IPS DF 6.9 (cell line): ENCODE measurements around the gene TMEM263.

ENCODE experiments used
- DNase-seq: peaks from one replicate; pipeline ENCODE4 v3.0.0-alpha.2; 2013; ENCODE audit warnings: low read depth, low spot score
- H3K27ac ChIP-seq: one replicate; pipeline ENCODE4 v1.5.1; 2013; ENCODE audit warnings: low read length, control low read depth
- H3K27me3 ChIP-seq: 2 replicates; pipeline ENCODE4 v1.6.1; 2013; ENCODE audit warnings: mild to moderate bottlenecking, low read length; ENCODE audit not compliant: control insufficient read depth, insufficient read depth
- H3K36me3 ChIP-seq: 2 replicates; pipeline ENCODE4 v1.6.1; 2013; ENCODE audit warnings: low read length; ENCODE audit not compliant: control insufficient read depth, insufficient read depth
- H3K4me1 ChIP-seq: 2 replicates; pipeline ENCODE4 v1.6.1; 2013; ENCODE audit warnings: low read length; ENCODE audit not compliant: control insufficient read depth, insufficient read depth
- H3K4me3 ChIP-seq: 2 replicates; pipeline ENCODE4 v1.5.1; 2013; ENCODE audit warnings: mild to moderate bottlenecking, low read length
- H3K9me3 ChIP-seq: 2 replicates; pipeline ENCODE4 v1.6.1; 2013; ENCODE audit warnings: low read length, inconsistent platforms; ENCODE audit not compliant: control insufficient read depth, insufficient read depth
- WGBS: extraction: QIAGEN DNeasy Blood & Tissue Kit; methylation state at CpG from one replicate; pipeline ENCODE4 v1.1.7; 2013; ENCODE audit warnings: mixed read lengths, missing lambda C conversion rate; ENCODE audit not compliant: insufficient read length, insufficient coverage; 5-methylcytosine and 5-hydroxymethylcytosine counted together

TMEM263 gene

DNA sequence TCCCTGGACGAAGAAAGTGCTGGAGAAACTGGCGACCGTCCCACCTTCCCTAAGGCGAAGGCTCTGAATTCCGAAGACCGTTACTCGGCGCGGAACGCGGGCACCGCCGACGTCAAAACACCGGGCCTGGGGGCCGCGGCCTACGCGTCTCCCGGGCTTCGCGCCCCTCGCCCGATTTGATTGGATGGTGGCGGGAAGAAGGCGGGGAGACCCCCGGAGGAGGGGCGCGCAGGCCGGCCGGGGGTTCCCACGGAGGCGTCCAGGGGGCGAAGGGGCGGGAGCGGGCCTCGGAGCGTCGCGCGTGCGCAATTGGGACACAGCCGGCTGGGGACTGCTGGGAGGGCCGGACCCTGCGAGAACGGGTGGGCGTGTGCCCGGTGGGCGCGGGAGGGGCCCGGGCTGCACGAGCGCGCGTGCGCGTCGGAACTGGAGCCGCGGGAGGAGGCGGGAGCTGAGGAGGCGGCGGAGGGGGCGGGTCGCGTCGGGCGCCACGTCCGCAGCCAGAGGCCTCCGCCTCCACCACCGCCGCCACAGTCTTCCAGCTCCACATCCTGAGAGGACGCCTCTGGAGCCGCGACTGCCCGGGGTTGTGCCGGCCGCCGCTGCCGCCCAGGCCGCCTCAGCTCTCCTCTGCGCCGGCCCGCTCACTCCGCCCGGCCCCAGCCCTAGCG, at the start of gene TMEM263:
TSS of gene TMEM263 (plus strand) at position 531 of the 671 bp plus-strand sequence. CDS start 11,210 bp downstream, outside the sequence.
- Histone ChIP-seq H3K4me1 (peaks cover 3% of the 10 kb centered on the region; the same call in 1 of the 2 replicates), H3K4me3 (peak within 1 kb of the TSS; percentile 90), H3K9me3 (no peaks in the 10 kb centered on the region), H3K36me3 (no peaks in the 10 kb centered on the region), H3K27me3 (no peaks in the 10 kb centered on the region), H3K27ac (no peak within 1 kb of the TSS)
- peak; percentile 76 for DNase-seq
- no CpG with 5 or more reads among the region's 88 CpGs for WGBS

DNA sequence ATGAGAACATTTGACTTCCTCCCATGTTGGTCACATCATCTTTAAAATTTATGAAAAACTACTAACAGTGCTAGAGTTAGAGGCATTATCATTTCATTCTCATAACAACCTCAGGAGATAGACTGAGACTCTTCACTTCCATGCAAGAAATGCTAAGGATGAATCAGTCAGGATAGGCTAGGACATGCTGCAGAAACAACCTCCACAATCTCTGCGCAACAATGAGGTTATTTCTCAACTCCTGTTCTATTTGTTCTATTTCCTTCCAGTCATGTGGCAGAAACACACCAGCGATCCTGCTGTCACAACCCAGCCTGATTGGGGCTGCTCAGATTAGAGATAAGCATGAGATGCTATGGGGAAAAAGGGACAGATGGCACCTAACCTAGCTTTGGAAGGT, 49.0 kb upstream of the TMEM263 start:
- Histone ChIP-seq H3K27ac (no peak overlapping the region), H3K9me3 (no peaks in the 10 kb centered on the region), H3K36me3 (no peaks in the 10 kb centered on the region), H3K4me3 (no peak overlapping the region), H3K4me1 (no peaks in the 10 kb centered on the region), H3K27me3 (peaks cover 2% of the 10 kb centered on the region; the same call in 1 of the 2 replicates)
- no CpG with 5 or more reads among the region's 2 CpGs for WGBS
- DNase-seq, result no peak

DNA sequence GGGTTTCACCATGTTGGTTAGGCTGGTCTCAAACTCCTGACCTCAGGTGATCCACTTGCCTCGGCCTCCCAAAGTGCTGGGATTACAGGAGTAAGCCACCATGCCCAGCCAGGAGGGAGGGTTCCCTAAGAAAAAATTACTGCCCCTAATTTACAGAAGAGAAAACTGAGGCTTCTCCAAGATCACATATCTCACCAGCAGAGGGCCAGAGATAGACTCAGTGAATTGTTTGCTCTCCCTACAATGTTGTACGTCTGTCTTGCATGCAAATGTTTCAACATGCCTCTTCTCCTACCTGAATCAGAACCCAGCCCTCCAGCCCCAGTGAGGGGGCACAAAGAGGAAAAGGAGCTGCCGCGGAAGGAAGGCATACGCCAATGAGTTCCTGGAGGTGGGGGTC, 48.3 kb upstream of the TMEM263 start:
- H3K4me1 ChIP-seq, result no peaks in the 10 kb centered on the region
- no peaks in the 10 kb centered on the region for H3K9me3 ChIP-seq
- H3K4me3 ChIP-seq, result no peak overlapping the region
- no CpG with 5 or more reads among the region's 5 CpGs for WGBS
- no peaks in the 10 kb centered on the region for H3K36me3 ChIP-seq
- peaks cover 2% of the 10 kb centered on the region; the same call in 1 of the 2 replicates for H3K27me3 ChIP-seq
- no peak for DNase-seq
- H3K27ac ChIP-seq, result no peak overlapping the region

DNA sequence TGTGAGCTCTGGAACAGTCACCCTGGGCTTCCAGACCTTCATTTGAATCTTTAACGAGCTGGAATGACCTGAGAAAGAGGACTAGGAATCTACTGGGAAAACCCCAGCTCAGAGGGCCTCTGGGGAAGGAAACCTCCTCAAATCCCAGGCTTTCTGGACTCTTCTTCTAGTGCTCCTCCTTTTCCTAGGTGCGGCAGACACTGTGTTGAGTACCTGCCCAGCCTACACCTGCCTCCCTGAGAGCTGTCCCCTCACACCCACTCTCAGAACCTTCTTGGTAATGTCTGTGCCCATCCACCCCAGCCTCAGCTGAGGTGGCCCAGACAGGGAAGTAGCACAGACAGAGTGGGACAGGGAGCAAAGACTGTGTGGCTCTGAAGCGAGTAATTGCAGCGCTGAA, 47.9 kb upstream of the TMEM263 start:
- no peaks in the 10 kb centered on the region for H3K36me3 ChIP-seq
- DNase-seq, result no peak
- no peak overlapping the region for H3K27ac ChIP-seq
- WGBS, result no CpG with 5 or more reads among the region's 4 CpGs
- H3K4me1 ChIP-seq, result no peaks in the 10 kb centered on the region
- no peaks in the 10 kb centered on the region for H3K9me3 ChIP-seq
- no peak overlapping the region for H3K4me3 ChIP-seq
- peaks cover 2% of the 10 kb centered on the region; the same call in 1 of the 2 replicates for H3K27me3 ChIP-seq

DNA sequence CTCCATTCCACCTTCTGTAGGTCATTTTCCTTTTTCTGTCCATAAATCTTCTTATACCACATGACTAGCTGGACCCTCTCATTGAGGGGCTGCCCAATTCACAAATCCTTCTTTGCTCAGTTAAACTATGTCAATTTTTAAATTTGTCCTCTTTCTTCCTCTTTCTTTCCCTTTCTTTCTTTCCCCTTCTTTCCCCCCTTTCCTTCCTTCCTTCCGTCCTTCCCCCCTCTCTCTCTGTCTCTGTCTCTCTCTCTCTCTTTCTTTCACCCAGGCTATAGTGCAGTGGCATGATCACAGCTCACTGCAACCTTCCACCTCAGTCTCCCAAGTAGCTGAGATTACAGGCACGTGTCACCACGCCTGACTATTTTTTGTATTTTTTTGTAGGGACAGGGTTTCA, 47.1 kb upstream of the TMEM263 start:
- H3K27me3 ChIP-seq, result no peaks in the 10 kb centered on the region
- H3K4me3 ChIP-seq, result no peak overlapping the region
- H3K36me3 ChIP-seq, result no peaks in the 10 kb centered on the region
- no CpG with 5 or more reads among the region's 3 CpGs for WGBS
- H3K27ac ChIP-seq, result no peak overlapping the region
- no peaks in the 10 kb centered on the region for H3K4me1 ChIP-seq
- no peak for DNase-seq
- no peaks in the 10 kb centered on the region for H3K9me3 ChIP-seq

DNA sequence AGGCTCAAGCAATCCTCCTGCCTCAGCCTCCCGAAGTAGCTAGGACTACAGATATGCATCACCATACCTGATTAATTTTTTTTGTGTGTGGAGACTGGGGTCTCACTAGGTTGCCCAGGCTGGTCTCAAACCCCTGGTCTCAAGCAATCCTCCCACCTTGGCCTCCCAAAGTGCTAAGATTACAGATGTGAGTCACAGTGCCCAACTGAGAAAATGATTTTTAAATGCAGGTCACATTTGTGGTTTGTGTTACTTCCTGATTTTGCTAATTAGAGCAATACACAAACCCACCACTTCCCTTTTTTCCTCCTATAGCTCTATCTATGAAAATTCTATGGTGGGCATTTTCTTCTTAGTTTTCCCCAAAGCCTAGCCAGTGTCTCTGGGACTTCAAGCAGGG, 45.5 kb upstream of the TMEM263 start:
- WGBS, result no CpG with 5 or more reads among the region's 1 CpG
- Histone ChIP-seq H3K27me3 (no peaks in the 10 kb centered on the region), H3K27ac (no peak overlapping the region), H3K4me1 (no peaks in the 10 kb centered on the region), H3K36me3 (no peaks in the 10 kb centered on the region), H3K4me3 (no peak overlapping the region), H3K9me3 (no peaks in the 10 kb centered on the region)
- DNase-seq, result no peak

DNA sequence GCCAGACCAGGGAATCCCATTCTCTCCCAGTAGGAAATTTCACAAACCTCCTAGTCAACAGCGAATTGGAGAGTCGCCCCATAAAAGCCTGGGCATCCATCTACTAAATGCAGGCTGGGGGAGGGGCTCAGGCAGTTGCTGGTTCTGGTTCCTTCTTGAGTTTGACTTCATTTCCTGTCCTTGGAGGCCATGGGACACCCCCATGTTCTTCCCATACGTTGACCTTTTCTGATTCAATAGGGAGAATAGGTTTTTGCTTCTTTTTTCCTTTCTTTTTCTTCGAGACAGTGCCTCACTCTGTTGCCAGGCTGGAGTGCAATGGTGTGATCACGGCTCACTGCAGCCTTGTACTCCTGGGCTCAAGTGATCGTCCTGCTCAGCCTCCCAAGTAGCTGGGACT, 44.1 kb upstream of the TMEM263 start:
- Histone ChIP-seq H3K27ac (no peak overlapping the region), H3K4me3 (no peak overlapping the region), H3K9me3 (no peaks in the 10 kb centered on the region), H3K4me1 (no peaks in the 10 kb centered on the region), H3K36me3 (no peaks in the 10 kb centered on the region), H3K27me3 (no peaks in the 10 kb centered on the region)
- no peak for DNase-seq
- no CpG with 5 or more reads among the region's 6 CpGs for WGBS

DNA sequence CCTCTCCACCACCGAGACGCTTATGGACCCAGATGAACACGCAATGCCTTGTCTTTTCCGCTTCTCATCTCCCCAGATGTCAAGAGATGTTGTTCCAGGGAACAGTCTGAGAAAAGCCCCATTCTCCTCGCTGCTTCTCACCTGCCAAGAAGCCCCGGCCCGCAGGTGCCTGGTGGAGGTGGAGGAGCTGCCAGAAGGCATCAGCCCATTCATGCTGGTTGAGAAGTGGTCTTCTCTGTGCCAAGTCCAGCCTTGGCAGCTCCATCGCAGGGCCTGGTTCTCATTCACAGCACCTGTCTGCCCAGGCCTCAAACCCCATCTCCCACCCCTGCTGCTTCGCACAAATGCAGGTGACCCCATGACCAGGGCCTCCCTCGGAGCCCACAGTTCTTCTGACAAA, 42.3 kb upstream of the TMEM263 start:
- H3K4me3 ChIP-seq, result no peak overlapping the region
- H3K27ac ChIP-seq, result no peak overlapping the region
- no peaks in the 10 kb centered on the region for H3K27me3 ChIP-seq
- peaks cover 2% of the 10 kb centered on the region; the same call in 1 of the 2 replicates for H3K4me1 ChIP-seq
- no peaks in the 10 kb centered on the region for H3K36me3 ChIP-seq
- H3K9me3 ChIP-seq, result no peaks in the 10 kb centered on the region
- no CpG with 5 or more reads among the region's 10 CpGs for WGBS
- DNase-seq, result no peak

DNA sequence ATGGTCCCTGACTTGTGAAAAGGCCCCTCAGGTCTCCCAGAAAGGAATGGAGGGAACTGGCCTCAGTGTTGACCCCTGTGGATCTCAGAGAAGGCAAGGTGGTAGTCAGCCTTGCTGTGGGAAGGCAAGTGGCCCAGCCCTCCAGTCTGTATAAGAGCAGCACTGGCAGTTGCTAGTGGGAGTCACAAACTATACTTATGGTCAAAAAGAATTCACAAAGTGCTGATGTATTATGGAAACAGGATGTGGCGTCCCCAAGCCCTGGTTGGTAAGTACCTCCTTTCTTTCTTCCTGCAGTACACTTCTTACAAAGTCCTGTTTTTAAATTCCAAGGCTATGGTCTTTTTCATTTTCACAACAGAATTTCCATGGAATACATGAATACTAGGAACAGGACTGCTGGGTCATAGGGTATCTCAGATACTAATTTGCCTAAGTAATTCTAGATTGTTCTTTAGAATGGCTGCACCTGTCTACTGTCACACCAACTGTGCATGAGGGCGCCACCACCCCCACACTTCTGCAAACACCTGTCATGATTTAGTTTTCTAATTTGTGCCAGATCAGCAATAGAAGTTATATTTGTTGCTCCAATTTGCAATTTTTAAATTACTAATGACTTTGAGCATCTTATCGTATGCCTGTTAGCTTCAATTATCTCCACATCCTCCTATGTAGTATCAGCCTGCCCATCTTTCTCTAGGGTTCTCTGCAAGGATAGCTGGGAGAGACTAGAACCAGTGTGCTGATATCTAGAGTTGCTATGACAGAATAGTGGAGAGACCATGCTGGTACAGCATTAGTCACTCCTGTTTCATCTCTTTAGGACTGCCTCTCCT, 40.7 kb upstream of the TMEM263 start:
- Histone ChIP-seq H3K27me3 (no peaks in the 10 kb centered on the region), H3K9me3 (no peaks in the 10 kb centered on the region), H3K36me3 (no peaks in the 10 kb centered on the region), H3K27ac (no peak overlapping the region), H3K4me3 (no peak overlapping the region), H3K4me1 (peaks cover 2% of the 10 kb centered on the region; the same call in 1 of the 2 replicates)
- no peak for DNase-seq
- no CpG with 5 or more reads among the region's 3 CpGs for WGBS

DNA sequence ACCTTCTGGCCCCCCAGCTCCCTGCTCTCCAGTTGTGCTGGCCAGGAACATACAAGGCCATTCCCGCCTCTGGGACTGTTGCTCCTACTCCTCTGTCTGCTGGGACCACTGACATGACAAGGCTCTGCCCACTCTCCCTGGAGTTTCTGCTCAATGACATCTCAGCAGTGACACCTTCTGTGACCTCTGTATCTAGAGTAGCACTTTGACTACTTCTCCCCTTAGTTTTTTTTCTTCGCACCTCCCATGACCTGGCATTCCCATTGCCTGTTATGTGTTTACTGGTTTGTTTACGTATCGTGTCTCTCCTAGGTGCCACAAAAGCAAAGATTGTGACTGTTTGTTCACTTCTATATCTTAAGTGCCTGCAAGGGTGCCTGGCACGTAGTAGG, 40.1 kb upstream of the TMEM263 start:
- H3K27ac ChIP-seq, result no peak overlapping the region
- peaks cover 2% of the 10 kb centered on the region; the same call in 1 of the 2 replicates for H3K4me1 ChIP-seq
- H3K36me3 ChIP-seq, result no peaks in the 10 kb centered on the region
- no peaks in the 10 kb centered on the region for H3K27me3 ChIP-seq
- no peak for DNase-seq
- WGBS, result no CpG with 5 or more reads among the region's 5 CpGs
- no peak overlapping the region for H3K4me3 ChIP-seq
- H3K9me3 ChIP-seq, result no peaks in the 10 kb centered on the region
